ENCODE measurements around the gene CCDC78.

Gene CCDC78

GRCh38 chr16:719815-720446 lies 6.3 kb downstream of the CCDC78 start:
- TF ChIP-seq GATA1 (IDR thresholded peaks at IDR 0.05; ENCODE audit: low read depth, low read length) (no peak), POLR2A (IDR thresholded peaks at IDR 0.05; ENCODE audit: low read length) (no peak)
- DNase-seq = peak; percentile 41 to 46

GRCh38 chr16:718922-719321 lies 7.3 kb downstream of the CCDC78 start:
- no peak for DNase-seq
- TF ChIP-seq GATA1 (IDR thresholded peaks at IDR 0.05; ENCODE audit: low read depth, low read length) (no peak), POLR2A (IDR thresholded peaks at IDR 0.05; ENCODE audit: low read length) (no peak)

- no peak for TF ChIP-seq GATA1 (IDR thresholded peaks at IDR 0.05; ENCODE audit: low read depth, low read length)
- peak; percentile 8 for TF ChIP-seq POLR2A (IDR thresholded peaks at IDR 0.05; ENCODE audit: low read length)
- no peak for DNase-seq
Measured at GRCh38 chr16:718389-718788, 7.9 kb downstream of the CCDC78 start.

GRCh38 chr16:717450-718245 lies 8.6 kb downstream of the CCDC78 start:
- DNase-seq = no peak
- TF ChIP-seq POLR2A (IDR thresholded peaks at IDR 0.05; ENCODE audit: low read length) (no peak), GATA1 (IDR thresholded peaks at IDR 0.05; ENCODE audit: low read depth, low read length) (no peak)

- TF ChIP-seq GATA1 (IDR thresholded peaks at IDR 0.05; ENCODE audit: low read depth, low read length) = no peak
- TF ChIP-seq POLR2A (IDR thresholded peaks at IDR 0.05; ENCODE audit: low read length) = no peak
Measured at GRCh38 chr16:716768-717325, 9.4 kb downstream of the CCDC78 start.

GRCh38 chr16:716200-716568 lies 10.1 kb downstream of the CCDC78 start:
- DNase-seq = no peak
- no peak for TF ChIP-seq GATA1 (IDR thresholded peaks at IDR 0.05; ENCODE audit: low read depth, low read length)

More at GRCh38 chr16:716768-717325, 9.4 kb downstream of the CCDC78 start:
- DNase-seq = no peak

- peak; percentile 60 to 64 for DNase-seq
- TF ChIP-seq POLR2A (IDR thresholded peaks at IDR 0.05; ENCODE audit: low read length) (peak; percentile 12), GATA1 (IDR thresholded peaks at IDR 0.05; ENCODE audit: low read depth, low read length) (no peak)
Measured at GRCh38 chr16:715477-716199, 10.6 kb downstream of the CCDC78 start.

GRCh38 chr16:714558-715476 lies 11.4 kb downstream of the CCDC78 start, which contains the start of gene METRN:
Gene METRN, plus strand, starts transcription at chr16:715118. Its CDS starts 172 bp downstream, at chr16:715290.
- peak; percentile 89 to 94 for DNase-seq
- TF ChIP-seq GATA1 (IDR thresholded peaks at IDR 0.05; ENCODE audit: low read depth, low read length) (no peak), POLR2A (IDR thresholded peaks at IDR 0.05; ENCODE audit: low read length) (no peak)

- TF ChIP-seq GATA1 (IDR thresholded peaks at IDR 0.05; ENCODE audit: low read depth, low read length) (no peak), POLR2A (IDR thresholded peaks at IDR 0.05; ENCODE audit: low read length) (no peak)
Measured at GRCh38 chr16:714079-714478, 12.2 kb downstream of the CCDC78 start.

GRCh38 chr16:712740-713250 lies 13.4 kb downstream of the CCDC78 start:
- DNase-seq = peak; percentile 69 to 77

More at GRCh38 chr16:714079-714478, 12.2 kb downstream of the CCDC78 start:
- no peak for DNase-seq

- no peak for TF ChIP-seq GATA1 (IDR thresholded peaks at IDR 0.05; ENCODE audit: low read depth, low read length)
- no peak for TF ChIP-seq POLR2A (IDR thresholded peaks at IDR 0.05; ENCODE audit: low read length)
- DNase-seq = peak; percentile 77 to 89
Measured at GRCh38 chr16:711548-712320, 14.5 kb downstream of the CCDC78 start.

- TF ChIP-seq POLR2A (IDR thresholded peaks at IDR 0.05; ENCODE audit: low read length) = no peak
- TF ChIP-seq GATA1 (IDR thresholded peaks at IDR 0.05; ENCODE audit: low read depth, low read length) = no peak
- DNase-seq = no peak
Measured at GRCh38 chr16:711084-711483, 15.2 kb downstream of the CCDC78 start.
